OCI-M2 (cell line): ENCODE data around the gene HMHB1.

ENCODE experiments used
- DNase-seq: peaks from one replicate; lab custom pipeline; 2025; ENCODE audit not compliant: unreplicated experiment; lab: John Stamatoyannopoulos, UW

Gene HMHB1

GRCh38 chr5:143812085-143812705 is at the start of gene HMHB1:
TSS of gene HMHB1 (plus strand) at chr5:143812161.
- no peak for DNase-seq

DNA sequence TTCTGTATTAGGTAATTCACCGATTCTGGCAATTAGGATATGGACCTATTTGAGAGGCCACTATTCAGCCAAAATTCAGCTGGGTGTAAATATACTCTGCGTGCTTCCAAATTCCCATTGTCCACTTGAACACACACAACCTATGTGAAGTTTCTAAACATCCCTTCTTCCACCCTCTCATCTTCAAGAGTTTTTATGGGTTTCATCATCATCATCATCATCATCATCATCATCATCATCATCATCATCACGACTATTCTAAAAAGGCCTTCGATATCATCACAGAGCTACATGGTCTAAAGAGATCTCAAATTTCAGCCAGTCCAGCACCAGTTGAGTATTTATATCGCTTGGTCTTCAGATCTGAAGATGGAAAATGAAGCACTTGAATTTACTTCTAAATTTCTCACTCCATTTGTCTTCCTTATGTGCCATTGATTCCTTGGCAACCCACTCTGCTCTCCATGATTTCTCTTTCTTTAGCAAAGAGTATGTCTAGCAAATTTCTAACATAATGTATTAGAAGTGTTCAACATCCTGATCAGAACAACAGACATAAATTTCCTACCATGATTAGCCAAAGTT is 49.2 kb upstream of the HMHB1 start:
- DNase-seq: no peak

- DNase-seq: no peak
Observed at GRCh38 chr5:143767162-143767561, 44.8 kb upstream of the HMHB1 start.

- DNase-seq: no peak
Observed at GRCh38 chr5:143769026-143769786, 42.8 kb upstream of the HMHB1 start.

DNA sequence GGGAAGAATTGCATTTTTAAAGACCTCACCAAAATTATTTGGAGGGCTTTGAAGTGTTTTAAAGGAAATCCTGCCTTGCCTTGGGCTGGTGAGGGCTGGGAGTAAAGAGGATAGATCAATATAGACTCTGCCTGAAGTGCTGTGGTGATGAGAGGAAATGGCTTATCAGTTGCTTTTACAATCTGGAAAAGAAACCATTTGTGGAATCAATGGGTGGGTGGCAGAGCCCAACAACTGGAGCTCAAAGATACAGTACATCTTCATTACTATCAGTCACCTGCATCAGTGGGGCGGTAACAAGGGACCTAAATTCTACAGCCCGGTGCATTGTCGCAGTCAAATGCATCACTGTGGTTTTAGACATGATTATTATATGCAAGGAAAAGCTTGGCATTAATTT is 41.5 kb upstream of the HMHB1 start:
- no peak for DNase-seq

- DNase-seq: no peak
Observed at GRCh38 chr5:143771189-143771588, 40.8 kb upstream of the HMHB1 start.

GRCh38 chr5:143771602-143772001 is 40.4 kb upstream of the HMHB1 start:
- DNase-seq: no peak

- DNase-seq: no peak
Observed at GRCh38 chr5:143772621-143773020, 39.3 kb upstream of the HMHB1 start.

- no peak for DNase-seq
Observed at GRCh38 chr5:143775258-143775657, 36.7 kb upstream of the HMHB1 start.

- DNase-seq: no peak
Observed at GRCh38 chr5:143776951-143777350, 35.0 kb upstream of the HMHB1 start.

DNA sequence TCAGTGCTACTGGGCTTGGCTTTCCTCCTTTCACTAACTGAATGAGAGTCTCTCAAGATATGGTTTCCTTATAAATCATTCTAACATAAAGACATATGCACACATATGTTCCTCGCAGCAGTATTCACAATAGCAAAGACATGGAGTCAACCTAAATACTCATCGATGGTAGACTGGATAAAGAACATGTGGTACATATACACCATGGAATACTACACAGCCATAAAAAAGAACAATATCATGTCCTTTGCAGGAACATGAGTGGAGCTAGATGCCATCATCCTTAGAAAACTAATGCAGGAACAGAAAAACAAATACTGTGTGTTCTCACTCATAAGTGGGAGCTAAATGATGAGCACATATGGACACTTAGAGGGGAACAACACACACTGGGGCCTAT is 32.5 kb upstream of the HMHB1 start:
- no peak for DNase-seq

- DNase-seq: no peak
Observed at GRCh38 chr5:143781993-143782520, 29.9 kb upstream of the HMHB1 start.

DNA sequence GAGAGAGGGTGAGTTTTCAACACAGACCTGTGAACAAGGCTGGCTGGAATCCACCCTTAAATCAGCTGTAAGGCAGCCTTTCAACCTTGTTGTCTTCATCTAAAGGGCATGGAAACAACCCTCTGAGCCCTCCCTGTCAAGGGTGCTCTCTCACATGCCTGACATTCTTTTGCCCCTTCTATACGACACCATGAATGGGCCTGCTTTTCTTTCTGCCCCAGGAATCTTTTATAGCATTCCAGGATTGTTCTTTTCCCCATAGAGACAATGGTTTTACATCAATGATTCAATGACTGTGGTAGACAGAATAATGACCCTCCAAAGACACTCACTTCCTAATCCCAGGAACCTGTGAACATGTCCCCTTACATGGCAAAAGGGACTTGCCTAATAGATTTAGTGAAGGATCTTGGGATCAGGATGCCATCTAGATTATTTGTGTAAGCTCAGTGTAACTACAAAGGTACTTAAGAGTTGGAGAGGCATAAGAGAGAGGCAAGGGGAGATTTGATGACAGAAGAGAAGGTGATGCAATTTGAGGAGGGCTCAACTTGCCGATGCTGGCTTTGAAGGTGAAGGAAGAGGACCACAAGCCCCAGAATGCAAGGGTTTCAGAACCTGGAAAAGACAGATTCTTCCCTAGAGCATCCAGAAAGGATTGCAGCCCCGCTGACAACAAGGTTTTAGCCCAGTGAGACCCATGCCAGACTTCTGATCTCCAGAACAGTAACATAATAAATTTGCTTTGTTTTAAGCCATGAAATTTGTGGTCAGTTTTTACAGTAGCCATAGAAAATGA is 29.2 kb upstream of the HMHB1 start:
- DNase-seq: no peak

DNA sequence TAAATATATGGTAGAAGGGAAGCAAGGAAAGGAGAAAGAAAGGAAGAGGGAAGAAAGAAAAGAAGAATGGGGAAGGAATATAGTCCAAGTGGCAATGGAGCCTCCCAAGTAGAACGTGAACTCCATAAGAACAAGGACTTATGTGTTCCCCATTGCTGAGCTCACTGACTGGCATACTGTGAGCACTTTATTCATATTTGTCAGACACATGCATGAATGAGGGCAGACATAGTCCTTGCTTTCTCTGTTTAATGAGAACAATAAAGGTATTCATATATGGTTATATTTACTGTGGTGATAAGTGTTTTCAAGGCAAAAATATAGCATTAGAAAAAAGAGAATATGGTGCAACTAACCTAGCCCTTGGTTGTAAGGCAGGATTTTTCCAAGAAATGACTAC is 23.6 kb upstream of the HMHB1 start:
- DNase-seq: no peak

DNA sequence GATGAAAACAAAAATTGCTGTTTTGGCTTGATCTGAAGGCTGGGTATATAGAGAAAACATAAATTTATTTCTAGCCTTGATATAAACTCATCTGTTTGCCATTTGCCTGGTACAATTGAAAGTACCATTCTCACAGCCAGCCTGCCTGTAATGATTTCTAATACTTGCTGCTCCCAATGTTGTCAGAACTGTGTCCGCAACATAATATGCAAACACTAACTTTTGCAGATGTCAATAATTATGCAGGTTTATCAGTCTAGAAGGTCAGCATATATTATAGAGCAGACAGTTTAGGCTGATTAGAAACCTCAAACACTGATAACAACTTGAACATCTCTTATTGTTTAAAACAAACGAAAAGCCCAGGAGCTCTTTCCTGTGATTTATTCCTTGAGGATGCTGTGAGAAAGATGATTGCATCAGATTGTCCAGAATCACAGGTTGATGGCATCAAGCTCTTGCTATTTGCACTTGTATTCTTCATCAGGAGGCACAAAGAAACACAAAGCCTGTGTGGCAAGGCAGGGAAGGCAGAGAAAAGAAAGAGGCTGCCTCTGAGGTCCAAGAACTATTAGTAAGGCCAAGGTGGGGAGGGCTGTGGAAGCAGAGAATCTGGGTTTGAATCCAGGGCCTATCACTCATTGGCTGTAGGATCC is 21.4 kb upstream of the HMHB1 start:
- no peak for DNase-seq

DNA sequence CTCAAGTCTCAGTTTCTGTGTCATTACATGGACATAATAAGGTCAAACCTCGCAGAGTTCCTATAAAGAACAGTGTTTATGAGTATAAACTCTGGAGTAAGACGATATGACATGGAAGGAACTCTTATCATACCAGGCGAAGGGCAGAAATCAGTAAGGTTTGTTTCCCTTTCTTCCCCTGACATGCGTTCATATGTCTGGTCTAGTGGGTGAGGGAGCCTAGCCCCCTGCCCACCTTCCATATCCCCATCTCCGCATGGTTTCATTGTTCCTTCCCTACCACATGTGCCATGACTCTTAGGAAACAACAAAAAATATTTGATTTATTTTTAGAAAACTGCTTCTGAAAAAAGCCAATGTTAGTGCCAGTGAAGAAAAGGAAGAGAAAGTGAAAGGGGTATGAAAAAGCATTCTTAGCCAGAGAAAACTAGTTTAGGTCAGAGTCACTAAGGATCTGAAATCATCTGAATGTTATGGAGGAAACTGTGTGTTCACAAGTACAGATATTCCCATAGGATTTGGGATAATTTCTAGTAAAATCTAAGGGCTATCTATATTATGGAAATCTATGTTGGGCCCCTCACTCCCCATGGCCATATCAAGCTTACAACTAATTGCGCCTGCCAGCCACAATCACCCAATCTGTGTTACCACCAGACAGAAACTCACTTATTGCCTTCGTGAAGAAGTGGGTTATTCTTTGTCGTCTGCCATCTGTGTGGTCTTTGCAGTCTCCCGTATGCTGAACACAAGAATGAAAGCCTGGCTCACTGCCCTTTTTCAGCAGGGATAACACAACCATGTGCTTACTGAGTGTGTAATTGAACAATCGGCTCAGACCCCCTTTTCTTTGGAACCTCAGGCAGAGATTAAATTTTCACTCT is 19.9 kb upstream of the HMHB1 start:
- no peak for DNase-seq

- no peak for DNase-seq
Observed at GRCh38 chr5:143793249-143793648, 18.7 kb upstream of the HMHB1 start.

DNA sequence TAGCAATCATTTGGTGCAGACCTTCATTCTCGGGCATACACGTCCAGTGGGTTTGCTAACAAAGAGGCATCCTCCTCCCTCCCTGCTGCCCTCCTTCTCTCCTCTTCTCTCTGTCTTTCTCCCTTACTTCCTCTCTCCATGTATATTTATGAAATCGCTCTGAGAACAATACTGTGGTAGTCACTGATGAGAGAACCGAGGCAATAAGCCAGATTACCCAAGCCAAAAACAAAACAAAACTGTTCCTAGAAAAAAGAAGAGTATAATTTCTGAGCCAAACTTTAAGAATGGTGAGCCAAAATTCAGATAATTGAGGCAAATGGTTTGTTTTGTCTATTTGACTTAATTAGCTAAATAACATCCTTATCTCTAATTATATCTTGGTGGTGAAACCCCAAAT is 15.8 kb upstream of the HMHB1 start:
- DNase-seq: no peak

DNA sequence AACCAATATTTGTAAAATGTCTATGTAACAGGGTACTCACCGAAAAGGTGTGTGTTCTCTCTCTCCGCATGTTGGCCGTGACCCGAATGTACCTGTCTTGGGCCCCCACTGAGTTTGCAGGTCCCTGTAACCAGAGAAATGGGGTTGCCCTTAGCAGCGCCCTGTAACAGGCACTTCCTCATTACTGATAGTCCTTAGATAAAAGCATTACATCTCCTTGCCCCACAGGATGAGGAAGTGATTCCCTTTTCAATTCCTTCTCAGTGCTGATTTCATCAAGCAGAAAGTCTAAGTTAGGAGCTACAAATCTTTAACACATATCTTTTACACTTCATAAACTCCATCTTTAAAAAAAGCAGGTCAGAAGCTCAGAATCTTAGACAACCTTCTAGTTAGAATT is 15.2 kb upstream of the HMHB1 start:
- DNase-seq: no peak

GRCh38 chr5:143800715-143801114 is 11.2 kb upstream of the HMHB1 start:
- DNase-seq: no peak
